DOHH2 (cell line): Measurements from ENCODE around the gene C19orf25.

Experiments used
- EZH2phosphoT487 ChIP-seq: fragments of 200-600 bp; sonication (generic); IDR thresholded peaks from 2 replicates; pipeline ENCODE4 v1.6.1; 2017; ENCODE audit warnings: borderline replicate concordance, mild to moderate bottlenecking, antibody characterized with exemption, low read length, moderate library complexity, mixed read lengths
- TF ChIP-seq, protein P1 (sequence below): fragments of 200-600 bp; sonication (generic); IDR thresholded peaks from one replicate; pipeline ENCODE4 v1.5.1; 2014; ENCODE audit warnings: antibody characterized with exemption, mild to moderate bottlenecking, low read depth, low read length; ENCODE audit not compliant: poor library complexity, severe bottlenecking

DNA sequence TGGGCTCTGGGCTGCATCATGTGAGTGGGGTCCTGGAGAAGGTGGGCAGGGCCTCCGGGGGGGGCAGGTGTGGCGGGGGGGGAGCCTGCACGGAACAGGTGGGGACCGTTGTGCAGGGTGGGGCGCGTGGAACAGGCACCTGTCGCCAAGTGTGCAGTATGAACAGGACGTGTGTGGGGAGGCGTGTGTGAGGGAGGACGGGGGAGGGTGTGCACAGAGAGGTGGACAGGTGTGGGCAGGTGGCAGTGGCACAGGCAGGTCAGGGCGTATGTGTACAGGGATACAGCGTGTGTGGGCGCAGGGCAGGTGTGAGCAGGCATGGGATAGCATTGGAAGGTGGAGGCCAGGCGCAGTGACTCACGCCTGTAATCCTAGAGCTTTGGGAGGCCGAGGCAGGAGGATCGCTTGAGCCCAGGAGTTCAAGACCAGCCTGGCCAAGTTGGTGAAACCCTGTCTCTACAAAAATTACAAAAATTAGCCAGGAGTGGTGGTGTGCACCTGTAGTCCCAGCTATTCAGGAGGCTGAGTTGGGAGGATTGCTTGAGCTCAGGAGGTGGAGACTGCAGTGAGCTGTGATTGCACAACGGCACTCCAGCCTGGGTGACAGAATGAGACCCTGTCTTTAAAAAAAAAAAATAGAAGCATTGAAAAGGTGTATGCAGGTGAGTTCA lies 48.1 kb upstream of the C19orf25 start:
- TF ChIP-seq, protein P1, sequence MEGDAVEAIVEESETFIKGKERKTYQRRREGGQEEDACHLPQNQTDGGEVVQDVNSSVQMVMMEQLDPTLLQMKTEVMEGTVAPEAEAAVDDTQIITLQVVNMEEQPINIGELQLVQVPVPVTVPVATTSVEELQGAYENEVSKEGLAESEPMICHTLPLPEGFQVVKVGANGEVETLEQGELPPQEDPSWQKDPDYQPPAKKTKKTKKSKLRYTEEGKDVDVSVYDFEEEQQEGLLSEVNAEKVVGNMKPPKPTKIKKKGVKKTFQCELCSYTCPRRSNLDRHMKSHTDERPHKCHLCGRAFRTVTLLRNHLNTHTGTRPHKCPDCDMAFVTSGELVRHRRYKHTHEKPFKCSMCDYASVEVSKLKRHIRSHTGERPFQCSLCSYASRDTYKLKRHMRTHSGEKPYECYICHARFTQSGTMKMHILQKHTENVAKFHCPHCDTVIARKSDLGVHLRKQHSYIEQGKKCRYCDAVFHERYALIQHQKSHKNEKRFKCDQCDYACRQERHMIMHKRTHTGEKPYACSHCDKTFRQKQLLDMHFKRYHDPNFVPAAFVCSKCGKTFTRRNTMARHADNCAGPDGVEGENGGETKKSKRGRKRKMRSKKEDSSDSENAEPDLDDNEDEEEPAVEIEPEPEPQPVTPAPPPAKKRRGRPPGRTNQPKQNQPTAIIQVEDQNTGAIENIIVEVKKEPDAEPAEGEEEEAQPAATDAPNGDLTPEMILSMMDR: no peak
- TF ChIP-seq EZH2phosphoT487: no peak
